Endothelial cell of umbilical vein (primary cell): ENCODE results near the gene LAD1. TPM values are rescaled to one million over a fixed set of nuclear protein-coding genes. Genes with fewer than 3 reads are reported as not detected.

Experiments
- BruUV-seq: library from RNA; stranded (reverse); fragments of 400-500 nt; replicated peaks from 2 replicates; lab custom pipeline; 2021; lab: Mats Ljungman, UMichigan
- CTCF ChIA-PET: fragments of 300-600, 350-600 bp; sonication (Branson Sonifier 250); formaldehyde crosslinking; loops from one replicate; lab custom pipeline; 2021; ENCODE audit warnings: antibody characterized with exemption, inconsistent platforms; lab: Charles Lee
- POLR2A ChIA-PET: fragments of 300-600, 350-600 bp; sonication (Branson Sonifier 250); formaldehyde crosslinking; loops from one replicate; lab custom pipeline; 2021; ENCODE audit warnings: antibody characterized with exemption, inconsistent platforms; lab: Charles Lee
- DNase-seq: peaks from one replicate; pipeline ENCODE4 v3.0.0-alpha.2; 2011; ENCODE audit warnings: low read depth, low spot score
- FAIRE-seq: peaks from 2 replicates; lab custom pipeline; 2011; peaks lifted over from hg19 to GRCh38; lab: Jason Lieb, UNC
- H2AFZ ChIP-seq: 2 replicates; pipeline ENCODE4 v1.6.0; 2012; ENCODE audit warnings: low read depth, low read length, control low read depth, inconsistent platforms
- H3K27ac ChIP-seq: 2 replicates; pipeline ENCODE4 v1.5.1; 2011; ENCODE audit warnings: low read depth, mild to moderate bottlenecking, control low read depth, low read length, moderate library complexity; ENCODE audit not compliant: insufficient read depth
- H3K27me3 ChIP-seq, 2 experiments: 2 replicates each; pipeline versions ENCODE4 v1.6.0 to v1.6.1; 2011; ENCODE audit warnings: low read length in 2 of 2, mixed read lengths in 1 of 2; ENCODE audit not compliant: control insufficient read depth in 2 of 2, insufficient read depth in 2 of 2
- H3K36me3 ChIP-seq, 2 experiments: 2 replicates in 1 of 2; 3 replicates in 1 of 2; pipeline ENCODE4 v1.5.1; 2011; ENCODE audit warnings: low read length in 2 of 2, mild to moderate bottlenecking in 1 of 2, moderate library complexity in 1 of 2; ENCODE audit not compliant: control insufficient read depth in 2 of 2, insufficient read depth in 2 of 2; ENCODE audit errors: extremely low read depth in 1 of 2
- H3K4me1 ChIP-seq: 3 replicates; pipeline ENCODE4 v1.5.1; 2011; ENCODE audit warnings: mild to moderate bottlenecking, low read length; ENCODE audit not compliant: control insufficient read depth, insufficient read depth; ENCODE audit errors: extremely low read depth
- H3K4me2 ChIP-seq: 2 replicates; pipeline ENCODE4 v1.6.1; 2011; ENCODE audit warnings: low read length, control low read depth, mixed read lengths; ENCODE audit not compliant: insufficient read depth
- H3K4me3 ChIP-seq, 3 experiments: fragments of 200-600 bp in 1 of 3; sonication (generic), shearing (Covaris generic) in 1 of 3; replicated peaks in 1 of 3; 2 replicates each; pipeline ENCODE4 v1.5.1; 2011 to 2016; ENCODE audit warnings: control low read depth in 3 of 3, low read length in 3 of 3, mild to moderate bottlenecking in 2 of 3, inconsistent platforms in 1 of 3, low read depth in 1 of 3, moderate library complexity in 1 of 3; ENCODE audit not compliant: insufficient read depth in 1 of 3
- H3K79me2 ChIP-seq: 2 replicates; pipeline ENCODE4 v1.6.0; 2012; ENCODE audit warnings: low read length, inconsistent platforms; ENCODE audit not compliant: control insufficient read depth, insufficient read depth
- H3K9ac ChIP-seq: replicated peaks from 2 replicates; pipeline ENCODE3; 2011; ENCODE audit warnings: low read length, control low read depth; ENCODE audit not compliant: insufficient read depth; ENCODE audit errors: extremely low read depth
- H3K9me1 ChIP-seq: replicated peaks from 3 replicates; pipeline ENCODE4 v1.6.0; 2011; ENCODE audit warnings: mild to moderate bottlenecking, low read length; ENCODE audit not compliant: control insufficient read depth, insufficient read depth; ENCODE audit errors: extremely low read depth
- H3K9me3 ChIP-seq: replicated peaks from 2 replicates; pipeline ENCODE4 v1.5.1; 2012; ENCODE audit warnings: low read length, inconsistent platforms; ENCODE audit not compliant: control insufficient read depth, insufficient read depth
- H4K20me1 ChIP-seq: replicated peaks from 2 replicates; pipeline ENCODE3; 2011; ENCODE audit warnings: mild to moderate bottlenecking, low read length; ENCODE audit not compliant: control insufficient read depth, insufficient read depth; ENCODE audit errors: extremely low read depth
- EZH2 ChIP-seq: IDR thresholded peaks from 2 replicates; pipeline ENCODE4 v1.6.1; 2012; ENCODE audit warnings: borderline replicate concordance, low read depth, mild to moderate bottlenecking, moderate library complexity, low read length, inconsistent platforms; ENCODE audit not compliant: severe bottlenecking
- FOS ChIP-seq: IDR thresholded peaks from 2 replicates; pipeline ENCODE4 v1.6.1; 2011; ENCODE audit warnings: mild to moderate bottlenecking, low read length, moderate library complexity, borderline replicate concordance; ENCODE audit not compliant: insufficient read depth
- GATA2 ChIP-seq: IDR thresholded peaks from 2 replicates; pipeline ENCODE4 v1.7.0; 2011; ENCODE audit warnings: low read depth, mild to moderate bottlenecking, moderate library complexity, mixed read lengths, low read length; ENCODE audit not compliant: insufficient read length, insufficient read depth
- JUN ChIP-seq: IDR thresholded peaks from 2 replicates; pipeline ENCODE4 v1.6.1; 2011; ENCODE audit warnings: borderline replicate concordance, low read depth; ENCODE audit not compliant: insufficient read length, insufficient read depth
- MYC ChIP-seq: IDR thresholded peaks from one replicate; pipeline ENCODE4 v1.6.1; 2011; ENCODE audit warnings: mild to moderate bottlenecking, low read depth, low read length
- POLR2A ChIP-seq: IDR thresholded peaks from 2 replicates; pipeline ENCODE4 v1.6.1; 2012; ENCODE audit warnings: low read depth, mild to moderate bottlenecking, control low read depth, low read length
- POLR2AphosphoS5 ChIP-seq: IDR thresholded peaks from 2 replicates; pipeline ENCODE4 v1.6.1; 2012; ENCODE audit warnings: low read depth, mild to moderate bottlenecking, control low read depth, low read length, moderate library complexity; ENCODE audit not compliant: insufficient read depth
- dilution Hi-C: fragments of 300-500 bp; cut with MboI; formaldehyde crosslinking; loops from one replicate; pipeline ENCODE4 v1.15.0; 2019; ENCODE audit warnings: low sequenced_read_pairs; ENCODE audit not compliant: extremely low pct_ligation_motif_present
- intact Hi-C: fragments of 100-400 bp; cut with micrococcal nuclease; formaldehyde crosslinking; loops from one replicate; pipeline ENCODE4 v1.10.0; 2022
- polyA plus RNA-seq, 4 experiments: library from polyadenylated mRNA; depleted of rRNA in 3 of 4; stranded (reverse) in 3 of 4; unstranded in 1 of 4; fragments of >200 nt; gene quantifications; 2 replicates each; pipeline versions ENCODE4 v1.2.1 to v1.2.3, GENCODE V29; 2011 to 2012; ENCODE audit warnings: missing spikeins in 1 of 4
- total RNA-seq: library from RNA; stranded (reverse); gene quantifications from 2 replicates; pipeline ENCODE4 v1.2.3, GENCODE V29; 2021
- TF ChIP-seq, protein P1 (sequence below): IDR thresholded peaks from 2 replicates; pipeline ENCODE4 v1.6.1; 2011; ENCODE audit not compliant: insufficient read depth, insufficient read length
- TF ChIP-seq, protein P2 (sequence below), 2 donors: IDR thresholded peaks; 1 replicate in 1 of 2; 2 replicates in 1 of 2; pipeline ENCODE4 v1.5.1; 2011; ENCODE audit warnings: low read length in 2 of 2, mild to moderate bottlenecking in 2 of 2, moderate library complexity in 2 of 2, control low read depth in 1 of 2, inconsistent platforms in 1 of 2, low read depth in 1 of 2; ENCODE audit not compliant: insufficient read depth in 1 of 2; ENCODE audit errors: extremely low read depth in 1 of 2

Gene LAD1
- total and polyA plus RNA-seq, 2 donors (not counting 3 experiments of a cell fraction or from before 2014, with no cell fraction given): not detected

- TF ChIP-seq GATA2 (no peak), EZH2 (no peak), JUN (no peak), FOS (no peak), MYC (no peak), POLR2A (no peak), POLR2AphosphoS5 (no peak)
- TF ChIP-seq, protein P1, sequence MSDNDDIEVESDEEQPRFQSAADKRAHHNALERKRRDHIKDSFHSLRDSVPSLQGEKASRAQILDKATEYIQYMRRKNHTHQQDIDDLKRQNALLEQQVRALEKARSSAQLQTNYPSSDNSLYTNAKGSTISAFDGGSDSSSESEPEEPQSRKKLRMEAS: no peak
- TF ChIP-seq, protein P2, sequence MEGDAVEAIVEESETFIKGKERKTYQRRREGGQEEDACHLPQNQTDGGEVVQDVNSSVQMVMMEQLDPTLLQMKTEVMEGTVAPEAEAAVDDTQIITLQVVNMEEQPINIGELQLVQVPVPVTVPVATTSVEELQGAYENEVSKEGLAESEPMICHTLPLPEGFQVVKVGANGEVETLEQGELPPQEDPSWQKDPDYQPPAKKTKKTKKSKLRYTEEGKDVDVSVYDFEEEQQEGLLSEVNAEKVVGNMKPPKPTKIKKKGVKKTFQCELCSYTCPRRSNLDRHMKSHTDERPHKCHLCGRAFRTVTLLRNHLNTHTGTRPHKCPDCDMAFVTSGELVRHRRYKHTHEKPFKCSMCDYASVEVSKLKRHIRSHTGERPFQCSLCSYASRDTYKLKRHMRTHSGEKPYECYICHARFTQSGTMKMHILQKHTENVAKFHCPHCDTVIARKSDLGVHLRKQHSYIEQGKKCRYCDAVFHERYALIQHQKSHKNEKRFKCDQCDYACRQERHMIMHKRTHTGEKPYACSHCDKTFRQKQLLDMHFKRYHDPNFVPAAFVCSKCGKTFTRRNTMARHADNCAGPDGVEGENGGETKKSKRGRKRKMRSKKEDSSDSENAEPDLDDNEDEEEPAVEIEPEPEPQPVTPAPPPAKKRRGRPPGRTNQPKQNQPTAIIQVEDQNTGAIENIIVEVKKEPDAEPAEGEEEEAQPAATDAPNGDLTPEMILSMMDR (IDR thresholded peaks at IDR 0.05; ENCODE audit: extremely low read depth in 1 of 2, insufficient read depth in 1 of 2, low read depth in 1 of 2, low read length in 2 of 2): no peak
- POLR2A ChIA-PET: no interaction called here
- Histone ChIP-seq H3K4me1 (no peaks in the 10 kb centered on the region), H3K9ac (no peak overlapping the region), H3K27ac (no peak overlapping the region), H3K79me2 (no peaks in the 10 kb centered on the region), H3K4me2 (no peak overlapping the region), H3K36me3 (no peaks in the 10 kb centered on the region), H3K9me3 (no peaks in the 10 kb centered on the region), H3K27me3 (peaks cover 3 to 4% of the 10 kb centered on the region in 2 experiments), H3K9me1 (no peaks in the 10 kb centered on the region), H3K4me3 (no peak overlapping the region), H2AFZ (no peak overlapping the region), H4K20me1 (no peaks in the 10 kb centered on the region)
- dilution Hi-C loops: no loop called here
- CTCF ChIA-PET: no interaction called here
- intact Hi-C loops: no loop called here
- DNase-seq (no peak), FAIRE-seq (no peak)
- BruUV-seq: no TSS peak
Measured at GRCh38 chr1:201381130-201381529, 18.0 kb downstream of the LAD1 start.
